HepG2 (cell line): ENCODE measurements around the gene SLC25A25. TPM values are rescaled to one million over a fixed set of nuclear protein-coding genes. Genes with fewer than 3 reads are reported as not detected.

Experiments used
- HOXA3 ChIP-seq: sonication (generic); formaldehyde crosslinking; IDR thresholded peaks from 2 replicates; pipeline ENCODE4 v1.5.0; 2020; ENCODE audit warnings: missing genetic modification reagents
- ZNF556 ChIP-seq: sonication (generic); formaldehyde crosslinking; IDR thresholded peaks from 2 replicates; pipeline ENCODE4 v1.4.0; 2020; ENCODE audit warnings: mild to moderate bottlenecking, missing genetic modification reagents, borderline replicate concordance
- polyA plus RNA-seq, 8 experiments: library from polyadenylated mRNA; depleted of rRNA in 3 of 8; stranded (reverse) in 7 of 8; unstranded in 1 of 8; fragments of >200 nt; fragmentation: Illumina TruSeq in 4 of 8; extraction: Trizol in 4 of 8; gene quantifications; 2 replicates each; pipeline versions ENCODE4 v1.2.1 to v1.2.3, GENCODE V29; 2011 to 2016; ENCODE audit warnings: low read depth in 4 of 8, missing spikeins in 1 of 8, mixed read lengths in 1 of 8; ENCODE audit not compliant: insufficient read depth in 1 of 8
- total RNA-seq, 5 experiments: library from RNA; depleted of rRNA; stranded (reverse); fragments of >200 nt; fragmentation: Illumina TruSeq; extraction: Trizol; gene quantifications; 2 replicates each; pipeline ENCODE4 v1.2.3, GENCODE V29; 2016; ENCODE audit warnings: low read depth in 1 of 5
- TF ChIP-seq, protein P1 (sequence below): sonication (generic); formaldehyde crosslinking; IDR thresholded peaks from 2 replicates; pipeline ENCODE4 v1.4.0; 2020; ENCODE audit warnings: missing genetic modification reagents, mild to moderate bottlenecking, borderline replicate concordance
- TF ChIP-seq, protein P2 (sequence below): sonication (generic); formaldehyde crosslinking; IDR thresholded peaks from 2 replicates; pipeline ENCODE4 v1.4.0; 2020; ENCODE audit warnings: missing genetic modification reagents
- TF ChIP-seq, protein P3 (sequence below): sonication (generic); formaldehyde crosslinking; IDR thresholded peaks from 2 replicates; pipeline ENCODE4 v1.4.0; 2020; ENCODE audit warnings: mild to moderate bottlenecking, missing genetic modification reagents
- TF ChIP-seq, protein P4 (sequence below): sonication (generic); formaldehyde crosslinking; IDR thresholded peaks from 2 replicates; pipeline ENCODE4 v1.9.0; 2022; ENCODE audit warnings: low read depth, missing genetic modification reagents

The SLC25A25 gene
- total and polyA plus RNA-seq, 2 of the 13 experiments (the other 11 are each of a cell fraction or from before 2014, with no cell fraction given), result 10.5 to 24.8 TPM

DNA sequence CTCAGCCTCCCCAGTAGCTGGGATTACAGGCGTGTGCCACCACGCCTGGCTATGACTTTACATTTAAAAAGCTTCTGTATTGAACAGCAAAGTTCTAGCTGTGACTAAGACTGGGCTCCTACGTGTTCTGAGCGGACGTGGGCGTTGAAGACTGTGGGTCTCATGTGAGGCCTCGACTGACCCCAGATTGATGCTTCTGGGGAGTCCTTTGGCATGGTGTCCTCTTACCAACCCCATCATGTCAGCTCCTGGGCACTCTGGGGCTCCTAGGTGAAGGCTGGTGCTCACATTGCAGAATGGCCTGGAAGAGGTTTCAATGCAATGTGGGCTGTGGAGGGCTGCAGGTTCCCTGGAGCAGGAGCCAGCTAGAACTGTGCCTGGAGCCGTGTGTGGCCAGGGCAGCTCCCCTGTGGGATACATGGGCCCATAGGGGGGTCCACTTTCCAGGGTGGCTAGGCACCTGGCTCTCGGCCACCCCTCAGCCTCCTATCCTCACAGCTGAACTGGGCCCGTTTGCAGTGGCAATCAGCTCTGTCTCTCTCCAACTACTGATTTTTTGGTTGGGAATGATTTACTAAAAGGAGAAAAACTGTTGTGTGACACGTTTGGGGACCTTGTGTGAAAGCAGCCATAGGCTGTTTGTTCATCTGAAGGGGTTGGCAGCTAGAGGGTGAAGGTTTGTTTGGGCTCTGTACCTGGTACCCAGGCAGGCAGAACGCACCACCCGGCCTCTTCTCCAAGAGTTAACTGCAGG, 29.7 kb downstream of the SLC25A25 start (continued):
- TF ChIP-seq, protein P1, sequence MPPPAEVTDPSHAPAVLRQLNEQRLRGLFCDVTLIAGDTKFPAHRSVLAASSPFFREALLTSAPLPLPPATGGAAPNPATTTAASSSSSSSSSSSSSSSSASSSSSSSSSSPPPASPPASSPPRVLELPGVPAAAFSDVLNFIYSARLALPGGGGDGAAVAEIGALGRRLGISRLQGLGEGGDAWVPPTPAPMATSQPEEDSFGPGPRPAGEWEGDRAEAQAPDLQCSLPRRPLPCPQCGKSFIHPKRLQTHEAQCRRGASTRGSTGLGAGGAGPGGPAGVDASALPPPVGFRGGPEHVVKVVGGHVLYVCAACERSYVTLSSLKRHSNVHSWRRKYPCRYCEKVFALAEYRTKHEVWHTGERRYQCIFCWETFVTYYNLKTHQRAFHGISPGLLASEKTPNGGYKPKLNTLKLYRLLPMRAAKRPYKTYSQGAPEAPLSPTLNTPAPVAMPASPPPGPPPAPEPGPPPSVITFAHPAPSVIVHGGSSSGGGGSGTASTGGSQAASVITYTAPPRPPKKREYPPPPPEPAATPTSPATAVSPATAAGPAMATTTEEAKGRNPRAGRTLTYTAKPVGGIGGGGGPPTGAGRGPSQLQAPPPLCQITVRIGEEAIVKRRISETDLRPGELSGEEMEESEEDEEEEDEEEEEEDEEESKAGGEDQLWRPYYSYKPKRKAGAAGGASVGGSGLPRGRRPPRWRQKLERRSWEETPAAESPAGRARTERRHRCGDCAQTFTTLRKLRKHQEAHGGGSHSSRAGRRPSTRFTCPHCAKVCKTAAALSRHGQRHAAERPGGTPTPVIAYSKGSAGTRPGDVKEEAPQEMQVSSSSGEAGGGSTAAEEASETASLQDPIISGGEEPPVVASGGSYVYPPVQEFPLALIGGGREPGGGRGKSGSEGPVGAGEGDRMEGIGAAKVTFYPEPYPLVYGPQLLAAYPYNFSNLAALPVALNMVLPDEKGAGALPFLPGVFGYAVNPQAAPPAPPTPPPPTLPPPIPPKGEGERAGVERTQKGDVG (CRISPR knock-in tag), result peak; percentile 36; the same call in 1 of the 2 replicates
- 0 out of 2 replicates have a peak, but pooled peaks have one; percentile 61 for TF ChIP-seq HOXA3 (CRISPR knock-in tag)
- TF ChIP-seq, protein P2, sequence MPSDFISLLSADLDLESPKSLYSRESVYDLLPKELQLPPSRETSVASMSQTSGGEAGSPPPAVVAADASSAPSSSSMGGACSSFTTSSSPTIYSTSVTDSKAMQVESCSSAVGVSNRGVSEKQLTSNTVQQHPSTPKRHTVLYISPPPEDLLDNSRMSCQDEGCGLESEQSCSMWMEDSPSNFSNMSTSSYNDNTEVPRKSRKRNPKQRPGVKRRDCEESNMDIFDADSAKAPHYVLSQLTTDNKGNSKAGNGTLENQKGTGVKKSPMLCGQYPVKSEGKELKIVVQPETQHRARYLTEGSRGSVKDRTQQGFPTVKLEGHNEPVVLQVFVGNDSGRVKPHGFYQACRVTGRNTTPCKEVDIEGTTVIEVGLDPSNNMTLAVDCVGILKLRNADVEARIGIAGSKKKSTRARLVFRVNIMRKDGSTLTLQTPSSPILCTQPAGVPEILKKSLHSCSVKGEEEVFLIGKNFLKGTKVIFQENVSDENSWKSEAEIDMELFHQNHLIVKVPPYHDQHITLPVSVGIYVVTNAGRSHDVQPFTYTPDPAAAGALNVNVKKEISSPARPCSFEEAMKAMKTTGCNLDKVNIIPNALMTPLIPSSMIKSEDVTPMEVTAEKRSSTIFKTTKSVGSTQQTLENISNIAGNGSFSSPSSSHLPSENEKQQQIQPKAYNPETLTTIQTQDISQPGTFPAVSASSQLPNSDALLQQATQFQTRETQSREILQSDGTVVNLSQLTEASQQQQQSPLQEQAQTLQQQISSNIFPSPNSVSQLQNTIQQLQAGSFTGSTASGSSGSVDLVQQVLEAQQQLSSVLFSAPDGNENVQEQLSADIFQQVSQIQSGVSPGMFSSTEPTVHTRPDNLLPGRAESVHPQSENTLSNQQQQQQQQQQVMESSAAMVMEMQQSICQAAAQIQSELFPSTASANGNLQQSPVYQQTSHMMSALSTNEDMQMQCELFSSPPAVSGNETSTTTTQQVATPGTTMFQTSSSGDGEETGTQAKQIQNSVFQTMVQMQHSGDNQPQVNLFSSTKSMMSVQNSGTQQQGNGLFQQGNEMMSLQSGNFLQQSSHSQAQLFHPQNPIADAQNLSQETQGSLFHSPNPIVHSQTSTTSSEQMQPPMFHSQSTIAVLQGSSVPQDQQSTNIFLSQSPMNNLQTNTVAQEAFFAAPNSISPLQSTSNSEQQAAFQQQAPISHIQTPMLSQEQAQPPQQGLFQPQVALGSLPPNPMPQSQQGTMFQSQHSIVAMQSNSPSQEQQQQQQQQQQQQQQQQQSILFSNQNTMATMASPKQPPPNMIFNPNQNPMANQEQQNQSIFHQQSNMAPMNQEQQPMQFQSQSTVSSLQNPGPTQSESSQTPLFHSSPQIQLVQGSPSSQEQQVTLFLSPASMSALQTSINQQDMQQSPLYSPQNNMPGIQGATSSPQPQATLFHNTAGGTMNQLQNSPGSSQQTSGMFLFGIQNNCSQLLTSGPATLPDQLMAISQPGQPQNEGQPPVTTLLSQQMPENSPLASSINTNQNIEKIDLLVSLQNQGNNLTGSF (CRISPR knock-in tag), result 0 out of 2 replicates have a peak, but pooled peaks have one; percentile 12
- 0 out of 2 replicates have a peak, but pooled peaks have one; percentile 3 for TF ChIP-seq ZNF556
- TF ChIP-seq, protein P3, sequence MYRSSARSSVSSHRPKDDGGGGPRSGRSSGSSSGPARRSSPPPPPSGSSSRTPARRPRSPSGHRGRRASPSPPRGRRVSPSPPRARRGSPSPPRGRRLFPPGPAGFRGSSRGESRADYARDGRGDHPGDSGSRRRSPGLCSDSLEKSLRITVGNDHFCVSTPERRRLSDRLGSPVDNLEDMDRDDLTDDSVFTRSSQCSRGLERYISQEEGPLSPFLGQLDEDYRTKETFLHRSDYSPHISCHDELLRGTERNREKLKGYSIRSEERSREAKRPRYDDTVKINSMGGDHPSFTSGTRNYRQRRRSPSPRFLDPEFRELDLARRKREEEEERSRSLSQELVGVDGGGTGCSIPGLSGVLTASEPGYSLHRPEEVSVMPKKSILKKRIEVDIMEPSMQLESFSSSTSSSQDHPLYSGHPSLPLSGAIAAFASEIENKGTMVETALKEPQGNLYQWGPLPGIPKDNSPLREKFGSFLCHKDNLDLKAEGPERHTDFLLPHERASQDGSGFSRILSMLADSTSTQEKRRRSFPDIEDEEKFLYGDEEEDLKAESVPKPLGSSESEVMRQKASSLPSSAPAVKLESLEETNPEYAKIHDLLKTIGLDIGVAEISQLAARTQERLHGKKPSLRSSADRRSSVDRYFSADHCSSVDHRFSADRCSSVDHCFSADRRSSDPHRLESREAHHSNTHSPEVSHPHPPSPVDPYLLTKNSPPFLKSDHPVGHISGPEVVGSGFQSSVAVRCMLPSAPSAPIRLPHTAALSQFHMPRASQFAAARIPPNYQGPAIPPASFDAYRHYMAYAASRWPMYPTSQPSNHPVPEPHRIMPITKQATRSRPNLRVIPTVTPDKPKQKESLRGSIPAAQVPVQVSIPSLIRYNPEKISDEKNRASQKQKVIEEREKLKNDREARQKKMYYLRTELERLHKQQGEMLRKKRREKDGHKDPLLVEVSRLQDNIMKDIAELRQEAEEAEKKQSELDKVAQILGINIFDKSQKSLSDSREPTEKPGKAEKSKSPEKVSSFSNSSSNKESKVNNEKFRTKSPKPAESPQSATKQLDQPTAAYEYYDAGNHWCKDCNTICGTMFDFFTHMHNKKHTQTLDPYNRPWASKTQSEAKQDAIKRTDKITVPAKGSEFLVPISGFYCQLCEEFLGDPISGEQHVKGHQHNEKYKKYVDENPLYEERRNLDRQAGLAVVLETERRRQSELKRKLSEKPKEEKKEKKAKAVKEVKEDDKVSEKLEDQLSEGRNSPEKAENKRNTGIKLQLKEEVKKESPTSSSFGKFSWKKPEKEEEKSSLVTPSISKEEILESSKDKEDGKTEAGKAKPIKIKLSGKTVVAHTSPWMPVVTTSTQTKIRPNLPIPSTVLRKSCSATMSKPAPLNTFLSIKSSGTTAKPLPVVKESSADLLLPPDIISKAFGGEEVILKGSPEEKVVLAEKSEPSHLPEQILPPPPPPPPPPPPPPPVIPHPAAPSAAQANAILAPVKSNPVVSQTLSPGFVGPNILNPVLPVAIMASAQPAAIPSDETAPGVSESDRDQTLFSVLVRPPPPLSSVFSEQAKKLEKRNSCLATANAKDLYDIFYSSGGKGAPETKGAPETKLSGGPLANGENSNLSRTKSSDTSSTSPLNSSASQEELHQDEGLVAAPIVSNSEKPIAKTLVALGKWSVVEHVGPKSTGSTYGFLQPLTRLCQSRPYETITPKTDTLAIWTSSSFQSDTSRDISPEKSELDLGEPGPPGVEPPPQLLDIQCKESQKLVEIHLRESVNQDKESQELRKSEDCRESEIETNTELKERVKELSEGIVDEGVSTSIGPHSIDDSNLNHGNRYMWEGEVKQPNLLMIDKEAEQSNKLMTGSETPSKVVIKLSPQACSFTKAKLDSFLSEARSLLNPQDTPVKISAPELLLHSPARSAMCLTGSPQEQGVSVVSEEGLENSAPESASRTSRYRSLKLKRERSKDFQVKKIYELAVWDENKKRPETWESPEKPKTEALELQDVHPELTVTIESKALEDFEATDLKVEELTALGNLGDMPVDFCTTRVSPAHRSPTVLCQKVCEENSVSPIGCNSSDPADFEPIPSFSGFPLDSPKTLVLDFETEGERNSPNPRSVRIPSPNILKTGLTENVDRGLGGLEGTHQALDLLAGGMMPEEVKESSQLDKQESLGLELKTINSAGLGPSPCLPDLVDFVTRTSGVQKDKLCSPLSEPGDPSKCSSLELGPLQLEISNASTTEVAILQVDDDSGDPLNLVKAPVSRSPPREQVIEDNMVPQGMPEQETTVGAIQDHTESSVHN (CRISPR knock-in tag), result 0 out of 2 replicates have a peak, but pooled peaks have one; percentile 20
- TF ChIP-seq, protein P4, sequence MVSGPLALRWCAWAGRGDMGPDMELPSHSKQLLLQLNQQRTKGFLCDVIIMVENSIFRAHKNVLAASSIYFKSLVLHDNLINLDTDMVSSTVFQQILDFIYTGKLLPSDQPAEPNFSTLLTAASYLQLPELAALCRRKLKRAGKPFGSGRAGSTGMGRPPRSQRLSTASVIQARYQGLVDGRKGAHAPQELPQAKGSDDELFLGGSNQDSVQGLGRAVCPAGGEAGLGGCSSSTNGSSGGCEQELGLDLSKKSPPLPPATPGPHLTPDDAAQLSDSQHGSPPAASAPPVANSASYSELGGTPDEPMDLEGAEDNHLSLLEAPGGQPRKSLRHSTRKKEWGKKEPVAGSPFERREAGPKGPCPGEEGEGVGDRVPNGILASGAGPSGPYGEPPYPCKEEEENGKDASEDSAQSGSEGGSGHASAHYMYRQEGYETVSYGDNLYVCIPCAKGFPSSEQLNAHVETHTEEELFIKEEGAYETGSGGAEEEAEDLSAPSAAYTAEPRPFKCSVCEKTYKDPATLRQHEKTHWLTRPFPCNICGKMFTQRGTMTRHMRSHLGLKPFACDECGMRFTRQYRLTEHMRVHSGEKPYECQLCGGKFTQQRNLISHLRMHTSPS (CRISPR knock-in tag), result peak; percentile 84; the same call in 1 of the 2 replicates
